CD8-positive, alpha-beta memory T cell (primary cell): ENCODE data around the gene OSBP2. TPM values are rescaled to one million over a fixed set of nuclear protein-coding genes. Genes with fewer than 3 reads are reported as not detected.
A peak's percentile ranks its signal among the peaks of the same experiment; 100 is the strongest.

Experiments
- CTCF ChIA-PET: fragments of 350-600 bp; sonication (Branson Sonifier 250); formaldehyde crosslinking; loops from one replicate; lab custom pipeline; 2021; ENCODE audit warnings: antibody characterized with exemption; lab: Charles Lee
- POLR2A ChIA-PET: fragments of 350-600 bp; sonication (Branson Sonifier 250); formaldehyde crosslinking; loops from one replicate; lab custom pipeline; 2021; ENCODE audit warnings: antibody characterized with exemption; lab: Charles Lee
- DNase-seq, 5 donors: peaks; one replicate each; pipeline versions ENCODE4 v3.0.0 to v3.0.0-alpha.2; 2020 to 2022; ENCODE audit warnings: mixed read lengths in 1 of 5
- H3K27ac ChIP-seq: one replicate; pipeline ENCODE4 v1.7.0; 2013; ENCODE audit warnings: low read depth, mild to moderate bottlenecking, low read length, moderate library complexity
- H3K27me3 ChIP-seq: 2 replicates; pipeline ENCODE4 v1.7.0; 2013; ENCODE audit warnings: low read length, mild to moderate bottlenecking; ENCODE audit not compliant: insufficient read depth, poor library complexity, severe bottlenecking
- H3K36me3 ChIP-seq: 2 replicates; pipeline ENCODE4 v1.7.0; 2013; ENCODE audit warnings: mild to moderate bottlenecking, low read length, moderate library complexity; ENCODE audit not compliant: insufficient read depth
- H3K4me1 ChIP-seq: 2 replicates; pipeline ENCODE4 v1.7.0; 2013; ENCODE audit warnings: mild to moderate bottlenecking, low read length, moderate library complexity; ENCODE audit not compliant: insufficient read depth
- H3K4me3 ChIP-seq: 2 replicates; pipeline ENCODE4 v1.7.0; 2013; ENCODE audit warnings: mild to moderate bottlenecking, low read length
- H3K9me3 ChIP-seq: 2 replicates; pipeline ENCODE4 v1.7.0; 2013; ENCODE audit warnings: mild to moderate bottlenecking, low read length
- H3K27ac Mint-ChIP-seq, 8 donors: one replicate each; pipeline ENCODE4 v1.8.0; 2020 to 2021; ENCODE audit warnings: mixed read lengths in 8 of 8, mild to moderate bottlenecking in 6 of 8, inconsistent platforms in 3 of 8, moderate library complexity in 3 of 8
- H3K27me3 Mint-ChIP-seq, 2 donors: one replicate each; pipeline ENCODE4 v1.8.0; 2020 to 2021; ENCODE audit warnings: mixed read lengths in 2 of 2, mild to moderate bottlenecking in 1 of 2, moderate library complexity in 1 of 2
- H3K36me3 Mint-ChIP-seq, 3 donors: one replicate each; pipeline ENCODE4 v1.8.0; 2020 to 2021; ENCODE audit warnings: mixed read lengths in 3 of 3, inconsistent platforms in 1 of 3, mild to moderate bottlenecking in 1 of 3
- H3K4me1 Mint-ChIP-seq, 3 donors: one replicate each; pipeline ENCODE4 v1.8.0; 2020 to 2021; ENCODE audit warnings: mixed read lengths in 3 of 3, inconsistent platforms in 1 of 3, mild to moderate bottlenecking in 1 of 3
- H3K4me3 Mint-ChIP-seq, 7 donors: one replicate each; pipeline ENCODE4 v1.8.0; 2020 to 2021; ENCODE audit warnings: mixed read lengths in 7 of 7, mild to moderate bottlenecking in 6 of 7, moderate library complexity in 4 of 7, inconsistent platforms in 2 of 7
- H3K9me3 Mint-ChIP-seq, 5 donors: one replicate each; pipeline ENCODE4 v1.8.0; 2020 to 2022; ENCODE audit warnings: mixed read lengths in 5 of 5, mild to moderate bottlenecking in 3 of 5, moderate library complexity in 2 of 5, inconsistent platforms in 1 of 5
- polyA plus RNA-seq: library from polyadenylated mRNA; unstranded; fragments of 300-500 nt; fragmentation: Illumina TruSeq; gene quantifications from one replicate; pipeline ENCODE4 v1.2.3, GENCODE V29; 2021
- total RNA-seq, 2 experiments: library from RNA; stranded (reverse); gene quantifications; one replicate each; pipeline ENCODE4 v1.2.3, GENCODE V29; 2021

OSBP2 gene
- total and polyA plus RNA-seq, 3 experiments from 2014 or later = 0.66 to 0.74 (median 0.74) TPM

DNA sequence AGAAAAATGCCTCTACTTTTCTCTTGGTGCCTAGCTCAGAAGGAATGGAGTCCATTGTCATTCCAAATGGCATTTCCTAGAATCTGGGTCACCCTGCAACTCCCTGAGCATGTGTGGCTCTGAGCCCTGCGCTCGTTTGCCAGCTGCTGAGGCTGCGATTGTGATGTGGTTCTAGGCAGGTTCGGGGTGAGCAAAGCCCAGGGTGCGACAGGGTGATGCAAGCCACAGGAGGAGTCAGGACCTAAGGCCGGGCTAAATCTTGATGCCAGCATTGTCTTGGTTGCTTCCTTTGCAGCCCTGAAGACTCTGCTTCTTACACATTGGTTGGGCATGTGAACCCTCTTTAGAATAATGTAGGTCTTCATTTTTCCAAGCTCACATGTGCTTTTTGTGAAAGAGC lies 142.9 kb downstream of the OSBP2 start:
- no peaks in the 10 kb centered on the region for H3K9me3 ChIP-seq
- H3K27ac Mint-ChIP-seq = no peak overlapping the region
- no peaks in the 10 kb centered on the region for H3K4me1 ChIP-seq
- no peak overlapping the region for H3K27ac ChIP-seq
- DNase-seq = no peak
- no peaks in the 10 kb centered on the region for H3K27me3 ChIP-seq
- no peaks in the 10 kb centered on the region for H3K4me1 Mint-ChIP-seq
- peaks cover 0 to 12% (median 8%) of the 10 kb centered on the region in 5 donors for H3K9me3 Mint-ChIP-seq
- H3K4me3 ChIP-seq = no peak overlapping the region
- ChIA-PET CTCF (no interaction called here), POLR2A (no interaction called here)
- H3K27me3 Mint-ChIP-seq = peaks cover 0 to 26% of the 10 kb centered on the region in 2 donors
- no peak overlapping the region for H3K4me3 Mint-ChIP-seq
- H3K36me3 ChIP-seq = no peaks in the 10 kb centered on the region
- peaks cover 0 to 8% (median 1%) of the 10 kb centered on the region in 3 donors for H3K36me3 Mint-ChIP-seq

DNA sequence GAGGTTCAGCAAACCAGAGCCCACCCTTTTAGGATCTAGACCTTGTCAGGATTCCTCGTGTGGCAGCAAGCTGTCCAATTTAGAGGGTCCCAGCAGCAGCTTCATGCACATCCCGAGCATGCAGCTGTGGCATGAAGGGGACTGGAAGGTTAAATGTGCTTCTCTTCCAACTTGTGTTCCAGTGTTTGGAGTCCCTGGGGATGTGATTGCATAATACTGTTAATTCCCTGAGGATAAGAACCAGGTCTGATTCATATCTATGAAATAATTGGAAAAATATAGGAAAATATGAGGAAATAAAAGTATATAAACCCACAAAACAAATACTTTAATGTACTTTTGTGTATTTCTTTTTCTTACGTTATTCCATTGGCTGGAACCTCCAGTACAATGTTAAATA lies 143.4 kb downstream of the OSBP2 start:
- no peaks in the 10 kb centered on the region for H3K4me1 Mint-ChIP-seq
- CTCF ChIA-PET = no interaction called here
- H3K27me3 Mint-ChIP-seq = peaks cover under 1 to 26% of the 10 kb centered on the region in 2 donors
- H3K4me1 ChIP-seq = no peaks in the 10 kb centered on the region
- H3K36me3 Mint-ChIP-seq = peaks cover 0 to 8% (median 1%) of the 10 kb centered on the region in 3 donors
- H3K9me3 Mint-ChIP-seq = peaks cover 0 to 12% (median 8%) of the 10 kb centered on the region in 5 donors
- DNase-seq = no peak
- POLR2A ChIA-PET = no interaction called here
- no peaks in the 10 kb centered on the region for H3K27me3 ChIP-seq
- H3K36me3 ChIP-seq = no peaks in the 10 kb centered on the region
- no peak overlapping the region for H3K4me3 ChIP-seq
- no peak overlapping the region for H3K27ac ChIP-seq
- no peak overlapping the region for H3K27ac Mint-ChIP-seq
- H3K4me3 Mint-ChIP-seq = no peak overlapping the region
- no peaks in the 10 kb centered on the region for H3K9me3 ChIP-seq

DNA sequence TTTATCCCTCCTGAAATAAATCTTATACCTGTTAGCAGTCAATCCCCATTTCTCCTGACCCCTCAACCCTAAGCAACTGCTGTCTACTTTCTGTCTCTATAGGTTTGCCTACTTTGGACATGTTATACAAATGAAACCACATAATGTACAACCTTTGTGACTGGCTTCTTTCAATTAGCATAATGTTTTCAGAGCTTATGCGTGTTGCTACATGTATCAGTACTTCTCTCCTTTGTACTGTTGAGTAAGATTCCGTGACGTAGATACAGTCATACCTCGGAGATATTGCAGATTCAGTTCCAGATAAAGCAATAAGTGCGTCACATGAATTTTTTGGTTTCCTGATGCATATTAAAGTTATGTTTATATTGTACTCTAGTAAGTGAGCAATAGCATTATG lies 146.6 kb downstream of the OSBP2 start:
- Mint-ChIP-seq H3K36me3 (peaks cover 0 to 12% (median 1%) of the 10 kb centered on the region in 3 donors), H3K4me1 (no peaks in the 10 kb centered on the region), H3K4me3 (no peak overlapping the region), H3K27ac (no peak overlapping the region), H3K27me3 (peaks cover 2 to 20% of the 10 kb centered on the region in 2 donors), H3K9me3 (peaks cover 0 to 12% (median 8%) of the 10 kb centered on the region in 5 donors)
- Histone ChIP-seq H3K36me3 (no peaks in the 10 kb centered on the region), H3K27me3 (no peaks in the 10 kb centered on the region), H3K4me1 (no peaks in the 10 kb centered on the region), H3K27ac (no peak overlapping the region), H3K4me3 (no peak overlapping the region), H3K9me3 (no peaks in the 10 kb centered on the region)
- DNase-seq = no peak
- POLR2A ChIA-PET = no interaction called here
- CTCF ChIA-PET = no interaction called here

DNA sequence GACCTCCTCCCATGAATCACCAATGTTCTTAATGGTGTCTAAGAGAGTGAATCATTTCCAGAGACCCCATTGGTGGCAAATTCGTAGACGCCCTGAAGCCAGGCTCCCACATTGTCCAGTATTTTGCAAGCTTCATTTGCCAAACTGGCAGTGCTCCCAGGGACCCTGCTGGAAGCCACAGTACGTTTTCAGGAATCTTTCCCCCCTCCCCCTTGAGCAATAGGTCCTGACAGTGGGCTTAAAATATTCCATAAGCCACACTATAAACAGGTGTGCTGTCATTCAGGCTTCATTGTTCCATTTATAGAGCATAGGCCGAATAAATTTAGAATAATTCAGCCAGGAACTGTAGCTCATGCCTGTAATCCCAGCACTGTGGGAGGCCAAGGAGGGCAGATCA lies 148.6 kb downstream of the OSBP2 start:
- POLR2A ChIA-PET = no interaction called here
- CTCF ChIA-PET = interaction anchor here (1.3 kb wide), 1 partner anchor 14 kb away, joined by 3 read pairs; no protein-coding TSS in a partner anchor
- peaks cover 2 to 7% of the 10 kb centered on the region in 2 donors for H3K27me3 Mint-ChIP-seq
- Histone ChIP-seq H3K4me1 (no peaks in the 10 kb centered on the region), H3K4me3 (no peak overlapping the region), H3K9me3 (no peaks in the 10 kb centered on the region), H3K27me3 (no peaks in the 10 kb centered on the region), H3K27ac (no peak overlapping the region), H3K36me3 (no peaks in the 10 kb centered on the region)
- DNase-seq = no peak
- H3K4me1 Mint-ChIP-seq = no peaks in the 10 kb centered on the region
- peaks cover 0 to 9% (median 7%) of the 10 kb centered on the region in 5 donors for H3K9me3 Mint-ChIP-seq
- peak overlapping the region in 1 of 8 donors; percentile 63 for H3K27ac Mint-ChIP-seq
- H3K4me3 Mint-ChIP-seq = no peak overlapping the region
- H3K36me3 Mint-ChIP-seq = peaks cover 0 to 8% (median 1%) of the 10 kb centered on the region in 3 donors

DNA sequence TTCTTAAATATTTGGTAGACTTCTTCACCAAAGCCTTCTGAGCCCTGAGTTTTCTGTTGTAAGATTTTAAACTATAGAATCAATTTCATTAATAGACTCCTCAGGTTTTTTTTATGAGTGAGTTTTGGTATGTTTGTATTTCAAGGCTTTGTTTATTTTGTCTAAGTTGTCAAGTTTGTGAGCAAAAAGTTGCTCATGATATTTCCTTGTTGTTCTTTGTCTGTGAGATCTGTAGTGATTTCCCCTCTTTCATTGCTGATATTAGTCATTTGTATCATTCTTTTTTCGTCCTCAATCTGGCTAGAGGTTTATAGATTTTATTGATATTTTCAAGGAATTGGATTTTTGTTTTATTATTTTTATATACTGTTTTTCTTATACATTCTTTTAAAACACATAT lies 152.9 kb downstream of the OSBP2 start:
- no peaks in the 10 kb centered on the region for H3K4me1 ChIP-seq
- H3K4me3 ChIP-seq = no peak overlapping the region
- no peak overlapping the region for H3K27ac ChIP-seq
- Mint-ChIP-seq H3K4me1 (no peaks in the 10 kb centered on the region), H3K27me3 (peaks cover 0 to 6% of the 10 kb centered on the region in 2 donors), H3K27ac (no peak overlapping the region), H3K4me3 (no peak overlapping the region), H3K36me3 (peaks cover 0 to 12% (median 0%) of the 10 kb centered on the region in 3 donors), H3K9me3 (peaks cover under 1 to 9% (median 5%) of the 10 kb centered on the region in 5 donors)
- H3K27me3 ChIP-seq = no peaks in the 10 kb centered on the region
- no peaks in the 10 kb centered on the region for H3K9me3 ChIP-seq
- ChIA-PET CTCF (no interaction called here), POLR2A (no interaction called here)
- no peaks in the 10 kb centered on the region for H3K36me3 ChIP-seq
- DNase-seq = no peak

DNA sequence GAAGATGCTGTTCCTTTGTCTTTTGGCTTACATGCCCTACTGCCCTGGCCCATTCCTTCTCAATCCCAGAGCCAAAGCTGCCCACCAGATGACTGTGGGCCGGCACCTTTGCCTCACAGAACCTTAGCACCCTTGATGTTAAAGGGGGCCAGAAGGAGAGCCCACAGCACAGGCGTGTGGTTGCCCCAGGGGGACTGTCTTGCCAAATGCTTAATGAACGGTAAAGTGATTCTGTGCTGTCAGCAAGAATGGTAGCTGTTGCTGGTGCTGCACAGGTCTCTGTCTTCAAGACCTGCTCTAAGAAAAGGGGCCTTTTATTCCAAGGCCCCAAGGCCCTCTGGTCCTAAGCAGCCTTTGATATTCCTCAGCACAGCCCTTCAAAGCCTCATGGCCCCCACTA lies 160.6 kb downstream of the OSBP2 start:
- ChIA-PET CTCF (no interaction called here), POLR2A (no interaction called here)
- Histone ChIP-seq H3K36me3 (no peaks in the 10 kb centered on the region), H3K27ac (no peak overlapping the region), H3K9me3 (no peaks in the 10 kb centered on the region), H3K4me1 (no peaks in the 10 kb centered on the region), H3K4me3 (no peak overlapping the region), H3K27me3 (no peaks in the 10 kb centered on the region)
- Mint-ChIP-seq H3K4me3 (no peak overlapping the region), H3K27me3 (peaks cover 3 to 11% of the 10 kb centered on the region in 2 donors), H3K27ac (no peak overlapping the region), H3K4me1 (no peaks in the 10 kb centered on the region), H3K9me3 (peaks cover 0 to 8% (median 4%) of the 10 kb centered on the region in 5 donors), H3K36me3 (peaks cover 0 to 12% (median 0%) of the 10 kb centered on the region in 3 donors)
- DNase-seq = no peak

DNA sequence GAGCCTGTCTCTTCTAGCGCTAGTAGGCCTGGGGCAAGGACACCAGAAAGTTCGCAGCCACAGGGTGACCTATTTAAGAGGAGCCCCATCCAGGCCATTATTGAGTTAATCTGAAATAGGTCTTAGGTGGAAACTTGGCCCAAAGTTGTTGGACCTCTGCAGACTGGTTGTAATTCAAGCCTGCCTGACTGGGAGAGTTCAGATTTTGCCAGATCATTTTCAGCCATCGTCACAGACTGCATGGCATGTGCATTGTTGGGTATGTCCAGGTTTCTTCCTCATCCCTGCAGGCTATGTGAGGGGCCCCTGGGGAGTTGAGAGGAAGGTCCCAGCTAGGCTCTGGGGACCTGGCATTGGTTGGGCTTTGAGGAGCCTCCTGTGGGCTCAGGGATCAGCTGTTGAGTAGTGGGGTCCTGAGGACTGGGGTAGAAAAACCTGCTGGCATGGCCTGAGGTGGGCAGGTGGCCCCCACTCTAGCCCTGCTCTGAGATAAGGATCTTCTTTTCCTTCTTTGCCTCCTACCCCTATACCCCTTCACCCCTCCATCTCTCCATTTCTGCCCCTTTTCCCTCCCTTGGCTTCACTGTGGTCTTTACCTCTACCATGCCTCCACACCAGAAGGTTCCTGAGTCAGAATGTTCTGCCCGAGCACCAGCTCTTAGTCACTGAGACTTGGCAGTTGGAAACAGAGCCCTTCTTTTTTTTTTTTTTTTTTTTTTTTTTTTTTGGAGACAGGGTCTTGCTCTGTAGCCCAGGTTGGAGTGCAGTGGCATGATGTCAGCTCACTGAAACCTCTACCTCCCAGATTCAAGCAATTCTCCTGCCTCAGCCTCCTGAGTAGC lies 161.2 kb downstream of the OSBP2 start:
- no peak for DNase-seq
- no peaks in the 10 kb centered on the region for H3K9me3 ChIP-seq
- no peak overlapping the region for H3K27ac ChIP-seq
- Mint-ChIP-seq H3K4me1 (no peaks in the 10 kb centered on the region), H3K27ac (no peak overlapping the region), H3K9me3 (peaks cover 0 to 8% (median 4%) of the 10 kb centered on the region in 5 donors), H3K4me3 (no peak overlapping the region), H3K36me3 (peaks cover 0 to 12% (median 0%) of the 10 kb centered on the region in 3 donors), H3K27me3 (peaks cover 3 to 11% of the 10 kb centered on the region in 2 donors)
- H3K27me3 ChIP-seq = no peaks in the 10 kb centered on the region
- ChIA-PET POLR2A (no interaction called here), CTCF (interaction anchor here (1.5 kb wide), 1 partner anchor 12 kb away, joined by 3 read pairs; no protein-coding TSS in a partner anchor)
- H3K36me3 ChIP-seq = no peaks in the 10 kb centered on the region
- H3K4me1 ChIP-seq = no peaks in the 10 kb centered on the region
- no peak overlapping the region for H3K4me3 ChIP-seq
